ENCODE results near the gene CTAGE9.
"Not testable (repeated sequence)": the region's sequence is repeated elsewhere in the genome, so short reads cannot be mapped to it uniquely, and the experiment has no call there.

DNA sequence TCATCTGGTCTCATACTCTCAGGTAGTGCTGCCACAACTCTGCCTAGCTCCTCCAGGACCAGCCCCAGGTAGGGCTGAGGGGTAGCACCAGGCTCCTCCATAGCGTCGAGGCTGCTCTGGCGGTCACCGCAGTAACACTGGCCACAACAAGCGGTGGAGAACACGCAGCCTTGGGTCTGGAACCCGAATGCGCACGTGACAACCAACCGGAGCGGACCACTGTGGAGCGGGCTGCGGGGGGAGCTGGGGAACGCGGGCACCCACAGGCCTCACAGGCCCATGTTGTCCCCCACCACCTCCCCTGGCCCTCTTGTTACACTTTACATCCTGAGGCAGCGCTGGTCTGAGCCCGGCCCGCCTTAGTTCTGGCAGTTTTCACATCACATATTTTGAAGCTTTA, at the start of gene CTAGE9:
- not testable (repeated sequence) for TF ChIP-seq CTCF (IDR thresholded peaks at IDR 0.05; ENCODE audit: control extremely low read depth in 1 of 3, insufficient read depth in 1 of 3, low read depth in 1 of 3, low read length in 3 of 3); GTF2F1 (IDR thresholded peaks at IDR 0.05; ENCODE audit: borderline replicate concordance, low read depth, low read length); CHD2 (IDR thresholded peaks at IDR 0.05; ENCODE audit: low read length); USF2 (IDR thresholded peaks at IDR 0.05; ENCODE audit: low read length); EP300 (IDR thresholded peaks at IDR 0.05; ENCODE audit: borderline replicate concordance in 1 of 2, low read depth in 2 of 2, low read length in 2 of 2); MAX (IDR thresholded peaks at IDR 0.05); SAP30 (IDR thresholded peaks at IDR 0.05; ENCODE audit: insufficient read depth, insufficient replicate concordance, low read length); POU5F1 (IDR thresholded peaks at IDR 0.05; ENCODE audit: low read depth, low read length); CREB1 (IDR thresholded peaks at IDR 0.05); BACH1 (IDR thresholded peaks at IDR 0.05; ENCODE audit: low read length); CEBPB (IDR thresholded peaks at IDR 0.05; ENCODE audit: low read depth, low read length)
